Left kidney (tissue), 2 donors: ENCODE measurements around the gene SMO. TPM values are rescaled to one million over a fixed set of nuclear protein-coding genes. Genes with fewer than 3 reads are reported as not detected.
A peak's percentile ranks its signal among the peaks of the same experiment; 100 is the strongest.
"Not testable (repeated sequence)": the region's sequence is repeated elsewhere in the genome, so short reads cannot be mapped to it uniquely, and the experiment has no call there.

ENCODE experiments used
- DNase-seq: peaks from one replicate; pipeline ENCODE4 v3.0.0-alpha.2; 2013
- polyA plus RNA-seq: library from polyadenylated mRNA; unstranded; fragments of 120-200 nt; gene quantifications from one replicate; pipeline ENCODE4 v1.2.1, GENCODE V29; 2013; ENCODE audit not compliant: insufficient read length

Gene SMO
- polyA plus RNA-seq, 1 donor = 111 TPM

DNA sequence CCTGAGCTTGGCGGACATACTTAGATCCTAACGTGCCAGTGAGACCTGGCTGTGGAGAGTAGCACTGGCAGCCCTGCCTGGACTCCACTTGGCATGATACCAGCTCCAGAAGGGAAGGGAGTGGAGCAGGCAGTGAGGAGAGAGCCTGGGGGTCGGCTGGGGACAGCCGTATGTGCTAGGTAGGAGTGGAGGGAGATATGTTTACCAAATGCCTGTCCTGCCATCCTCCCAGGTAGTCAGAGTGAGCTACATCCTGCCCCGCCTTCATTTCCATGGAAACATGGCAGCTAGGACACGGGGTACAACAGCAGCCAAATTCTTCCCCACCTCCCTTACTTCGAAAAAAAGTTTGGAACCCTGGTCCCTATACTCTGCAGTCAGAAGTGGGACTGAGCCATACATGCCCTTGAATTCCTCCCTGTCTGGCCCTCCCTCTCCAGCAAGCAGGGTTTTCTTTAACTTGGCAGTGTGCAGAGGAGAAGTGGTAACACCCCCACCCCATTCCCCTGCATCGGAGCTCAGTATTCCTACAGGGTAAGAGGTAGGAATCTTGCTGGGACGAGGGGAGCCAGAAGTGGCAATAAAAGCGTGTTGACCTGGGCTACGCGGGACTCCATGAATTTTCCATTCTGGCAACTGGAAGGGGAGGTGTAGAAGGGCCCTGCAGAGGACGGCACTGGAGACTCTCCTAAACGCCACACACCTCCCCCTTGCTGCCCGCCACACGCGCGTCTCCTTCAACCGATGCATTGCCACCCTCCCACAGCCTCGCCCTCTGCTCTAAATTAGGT, 20.0 kb upstream of the SMO start:
- DNase-seq = peak; percentile 38

DNA sequence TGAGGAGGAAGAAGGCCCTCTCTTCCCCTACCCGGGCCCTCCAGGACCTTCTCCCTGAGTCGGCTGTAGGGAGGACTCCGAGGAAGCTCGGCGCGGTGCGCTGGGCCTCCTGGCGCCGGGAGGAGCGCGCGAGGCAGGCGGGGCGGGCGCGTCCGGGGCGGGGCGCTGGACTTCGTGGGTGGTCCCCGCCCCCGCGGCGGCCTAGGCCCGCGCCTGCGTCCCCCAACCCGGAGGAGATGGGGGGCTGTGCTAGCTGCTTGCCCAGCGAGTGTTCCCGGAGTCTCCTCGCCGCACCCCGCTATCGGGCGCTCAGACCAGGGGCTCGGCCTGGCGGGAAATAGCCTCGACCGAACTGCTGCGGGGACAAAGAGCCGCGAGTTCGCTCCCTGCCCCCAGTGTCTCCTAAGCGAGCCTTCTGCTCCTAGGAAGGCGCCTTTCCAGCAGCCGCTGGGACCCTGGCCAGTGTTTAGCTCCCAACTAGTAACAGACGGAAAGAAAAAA, 19.2 kb upstream of the SMO start:
- peak; percentile 62 for DNase-seq

DNA sequence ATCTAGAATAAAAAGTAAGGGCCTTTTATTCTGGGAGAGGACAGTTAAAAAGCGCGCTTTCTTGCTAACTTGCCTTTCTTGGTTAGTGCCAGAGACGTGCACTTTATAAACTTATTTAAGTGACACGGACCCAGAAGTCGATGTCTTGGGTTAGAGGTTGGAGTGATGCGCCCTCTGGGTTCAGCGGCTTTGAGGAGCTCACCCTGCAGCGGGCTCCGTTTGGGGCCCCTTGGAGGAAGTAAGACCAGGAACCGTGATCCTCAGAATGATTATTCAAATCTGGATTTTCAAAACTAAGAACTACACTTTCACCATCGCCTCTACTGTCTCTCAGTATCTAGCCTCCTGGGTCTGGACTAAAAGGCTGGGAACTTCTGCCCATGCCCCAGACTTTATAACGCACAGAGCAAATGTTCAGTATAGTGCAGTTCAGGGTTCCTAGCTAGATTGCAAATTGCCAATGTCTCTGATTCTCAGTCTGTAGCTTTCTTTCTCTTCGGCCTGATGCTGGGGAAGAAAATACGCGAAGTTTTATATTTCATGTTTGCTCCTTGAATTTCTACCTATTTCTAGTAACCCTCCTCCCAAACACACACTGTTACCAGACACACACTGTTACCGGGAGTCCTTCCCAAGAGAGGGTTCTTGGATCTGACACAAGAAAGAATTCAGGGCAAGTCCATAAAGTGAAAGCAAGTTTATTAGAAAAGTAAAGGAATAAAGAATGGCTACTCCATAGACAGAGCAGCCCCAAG, 18.6 kb upstream of the SMO start:
- no peak for DNase-seq

DNA sequence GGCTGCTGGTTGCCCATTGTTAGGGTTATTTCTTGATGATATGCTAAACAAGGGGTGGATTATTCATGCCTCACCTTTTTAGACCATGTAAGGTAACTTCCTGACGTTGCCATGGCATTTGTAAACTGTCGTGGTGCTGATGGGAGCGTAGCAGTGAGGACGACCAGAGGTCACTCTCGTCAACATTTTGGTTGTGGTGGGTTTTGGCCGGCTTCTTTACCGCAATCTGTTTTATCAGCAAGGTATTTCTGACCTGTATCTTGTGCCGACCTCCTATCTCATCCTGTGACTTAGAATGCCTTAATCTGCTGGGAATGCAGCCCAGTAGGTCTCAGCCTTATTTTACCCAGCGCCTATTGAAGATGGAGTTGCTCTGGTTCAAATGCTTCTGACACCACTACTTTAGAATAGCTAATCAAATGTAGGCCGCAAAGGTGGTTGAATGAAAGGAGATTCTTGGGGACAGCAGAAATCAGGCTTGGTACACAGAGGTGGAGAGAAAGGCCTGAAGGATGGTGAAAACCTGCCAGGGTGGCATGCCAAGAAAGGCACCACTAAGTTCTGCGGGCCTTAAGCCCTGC, 17.9 kb upstream of the SMO start:
- no peak for DNase-seq

DNA sequence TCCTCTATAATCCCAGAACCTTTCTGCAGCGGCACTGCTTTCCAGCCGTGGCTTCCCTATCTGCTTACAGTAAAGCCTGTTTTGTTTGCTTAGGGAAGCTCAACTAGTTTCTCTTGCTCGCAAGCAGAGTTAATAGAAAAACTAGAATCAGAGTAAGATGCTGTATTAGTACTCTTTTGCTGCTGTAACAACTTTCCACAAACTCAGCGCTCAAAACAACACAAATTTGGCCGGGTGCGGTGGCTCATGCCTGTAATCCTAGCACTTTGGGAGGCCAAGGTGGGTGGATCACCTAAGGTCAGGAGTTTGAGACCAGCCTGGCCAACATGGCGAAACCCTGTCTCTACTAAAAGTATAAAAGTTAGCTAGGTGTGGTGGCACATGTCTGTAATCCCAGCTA, 14.6 kb upstream of the SMO start:
- DNase-seq = not testable (repeated sequence)

DNA sequence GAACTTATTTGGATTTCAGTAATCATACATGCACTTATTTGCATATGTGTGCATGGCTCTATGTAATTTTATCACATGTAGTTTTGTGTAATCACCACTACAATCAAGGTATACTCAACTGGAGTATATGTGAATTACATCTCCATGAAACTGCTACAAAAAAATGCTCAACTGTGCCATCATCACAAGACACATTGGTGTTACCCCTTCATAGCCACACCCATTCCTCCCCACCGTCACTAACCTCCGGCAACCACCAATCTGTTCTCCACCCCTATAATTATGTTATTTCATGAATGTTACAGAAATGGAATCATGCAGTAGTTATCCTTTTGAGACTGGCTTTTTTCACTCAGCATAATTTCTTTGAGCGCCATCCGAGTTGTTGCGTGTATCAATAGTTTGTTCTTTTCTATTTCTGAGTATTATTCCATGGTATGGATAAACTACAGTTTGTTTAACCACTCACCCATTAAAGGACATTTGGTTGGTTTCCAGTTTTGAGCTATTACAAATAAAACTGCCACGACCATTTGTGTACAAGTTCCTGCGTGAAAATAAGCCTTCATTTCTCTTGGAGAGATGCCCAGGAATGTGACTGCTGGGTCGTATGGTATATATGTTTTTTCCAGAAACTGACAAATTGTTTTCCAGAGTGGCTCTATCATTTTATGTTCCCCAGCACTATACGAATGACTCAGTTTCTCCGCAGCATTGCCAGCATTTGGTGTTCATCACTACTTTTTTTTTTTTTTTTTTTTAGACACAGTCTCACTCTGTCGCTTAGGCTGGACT, 11.3 kb upstream of the SMO start:
- DNase-seq = no peak

DNA sequence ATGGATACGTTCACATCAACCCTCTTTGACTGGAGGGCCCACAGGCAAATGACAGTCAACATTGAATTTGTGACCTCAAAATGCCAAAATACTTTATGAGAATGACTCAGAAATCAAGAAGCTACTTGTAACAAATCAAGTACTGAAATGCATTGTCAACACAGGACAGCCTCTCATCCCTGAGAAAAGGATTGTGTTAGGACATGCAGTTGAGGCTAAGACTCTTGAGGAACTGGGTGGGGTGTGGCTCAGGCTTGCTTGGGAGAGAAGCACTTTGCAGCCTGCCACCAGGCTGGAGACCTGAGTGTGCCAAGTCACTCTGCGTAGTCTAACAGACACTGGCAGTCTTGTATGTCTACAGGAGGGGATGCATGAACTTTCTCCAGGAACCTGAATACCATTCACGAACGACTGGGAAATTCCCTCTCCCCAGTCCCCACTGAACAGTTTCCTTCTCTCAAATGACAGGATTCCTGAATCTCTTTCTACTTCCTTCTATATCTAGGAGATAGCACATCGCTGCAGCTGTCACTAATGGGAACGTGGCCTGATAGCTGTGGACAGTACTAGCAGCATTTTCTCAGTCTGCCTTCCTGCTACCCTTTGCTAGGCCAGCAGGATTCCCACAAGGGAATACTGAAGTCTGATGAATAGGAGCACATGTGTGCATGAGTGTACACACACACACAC, 3.3 kb upstream of the SMO start:
- DNase-seq = no peak

DNA sequence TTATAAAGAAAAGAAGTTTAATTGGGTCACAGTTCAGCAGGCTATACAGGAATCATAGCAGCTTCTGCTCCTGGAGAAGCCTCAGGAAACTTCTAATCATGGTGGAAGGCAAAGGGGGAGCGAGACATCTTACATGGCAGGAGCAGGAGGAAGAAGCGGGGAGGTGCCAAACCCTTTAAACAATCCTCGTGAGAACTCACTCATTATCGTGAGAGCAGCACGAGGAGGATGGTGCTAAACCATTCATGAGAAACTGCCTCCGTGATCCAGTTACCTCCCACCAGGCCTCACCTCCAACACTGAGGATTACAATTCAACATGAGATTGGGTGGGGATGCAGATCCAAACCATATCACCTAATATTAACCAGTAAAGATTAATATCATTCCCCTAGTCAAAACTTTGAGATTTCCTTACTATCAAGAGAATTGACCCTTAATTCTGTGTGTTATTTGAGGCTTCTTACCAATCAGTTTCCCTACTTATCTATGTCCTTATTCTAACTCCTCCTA, 1.6 kb upstream of the SMO start:
- DNase-seq = no peak

DNA sequence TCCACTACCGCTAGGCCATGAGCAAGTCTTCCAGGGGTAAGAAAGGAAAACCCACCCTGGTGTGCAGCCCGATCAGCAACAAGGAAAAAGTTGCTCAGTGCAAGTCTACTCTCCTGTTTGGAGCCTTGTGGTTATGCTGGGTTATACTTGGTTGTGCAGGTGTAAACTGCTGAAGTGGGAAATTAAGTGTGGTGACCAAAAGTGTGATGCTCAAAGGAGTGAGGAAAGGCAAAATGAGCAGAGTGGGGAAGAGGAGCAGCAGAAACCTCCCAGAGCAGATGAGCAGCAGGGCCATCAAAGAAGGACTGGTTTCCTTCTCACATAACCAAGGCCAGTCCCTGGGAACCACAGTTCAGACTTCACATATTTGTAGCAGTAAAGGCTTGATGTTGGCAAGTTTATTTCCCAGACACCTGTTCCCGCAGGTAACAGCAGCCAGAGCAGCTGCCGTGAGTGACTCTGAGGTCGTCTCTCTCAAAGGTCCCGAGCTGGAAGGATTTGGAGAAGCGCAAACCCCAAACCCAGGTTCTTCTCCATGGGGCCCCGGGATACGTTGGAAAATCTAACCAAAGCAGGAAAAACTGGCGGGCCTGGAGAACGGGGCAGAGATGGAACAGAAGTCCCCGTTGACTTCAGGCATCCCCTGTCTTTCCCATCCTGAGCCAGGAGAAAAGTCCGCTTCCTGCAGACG, 607 bp upstream of the SMO start:
- DNase-seq = no peak

DNA sequence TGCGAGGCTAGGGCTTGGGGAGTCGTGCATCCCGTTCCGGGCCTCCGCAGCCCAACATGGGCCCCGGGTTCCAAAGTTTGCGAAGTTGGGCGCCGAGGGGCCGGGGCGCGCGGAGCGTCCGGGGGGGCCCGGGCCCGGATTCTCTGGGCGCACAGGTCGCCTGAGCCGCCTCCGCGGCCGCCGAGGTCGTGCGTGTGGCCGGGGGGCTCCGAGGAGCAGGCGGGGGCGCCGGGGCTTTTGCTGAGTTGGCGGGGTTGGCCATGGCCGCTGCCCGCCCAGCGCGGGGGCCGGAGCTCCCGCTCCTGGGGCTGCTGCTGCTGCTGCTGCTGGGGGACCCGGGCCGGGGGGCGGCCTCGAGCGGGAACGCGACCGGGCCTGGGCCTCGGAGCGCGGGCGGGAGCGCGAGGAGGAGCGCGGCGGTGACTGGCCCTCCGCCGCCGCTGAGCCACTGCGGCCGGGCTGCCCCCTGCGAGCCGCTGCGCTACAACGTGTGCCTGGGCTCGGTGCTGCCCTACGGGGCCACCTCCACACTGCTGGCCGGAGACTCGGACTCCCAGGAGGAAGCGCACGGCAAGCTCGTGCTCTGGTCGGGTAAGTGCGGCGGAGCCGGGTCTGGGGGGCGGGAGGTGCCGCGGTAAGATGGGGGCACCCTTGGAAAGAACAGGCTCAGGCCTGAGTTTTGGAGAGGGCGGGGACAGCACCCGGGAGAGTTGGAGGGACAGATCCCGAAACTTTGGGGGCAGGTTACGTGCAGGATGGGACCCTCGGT, 643 bp downstream of the SMO start:
- peak; percentile 22 for DNase-seq

DNA sequence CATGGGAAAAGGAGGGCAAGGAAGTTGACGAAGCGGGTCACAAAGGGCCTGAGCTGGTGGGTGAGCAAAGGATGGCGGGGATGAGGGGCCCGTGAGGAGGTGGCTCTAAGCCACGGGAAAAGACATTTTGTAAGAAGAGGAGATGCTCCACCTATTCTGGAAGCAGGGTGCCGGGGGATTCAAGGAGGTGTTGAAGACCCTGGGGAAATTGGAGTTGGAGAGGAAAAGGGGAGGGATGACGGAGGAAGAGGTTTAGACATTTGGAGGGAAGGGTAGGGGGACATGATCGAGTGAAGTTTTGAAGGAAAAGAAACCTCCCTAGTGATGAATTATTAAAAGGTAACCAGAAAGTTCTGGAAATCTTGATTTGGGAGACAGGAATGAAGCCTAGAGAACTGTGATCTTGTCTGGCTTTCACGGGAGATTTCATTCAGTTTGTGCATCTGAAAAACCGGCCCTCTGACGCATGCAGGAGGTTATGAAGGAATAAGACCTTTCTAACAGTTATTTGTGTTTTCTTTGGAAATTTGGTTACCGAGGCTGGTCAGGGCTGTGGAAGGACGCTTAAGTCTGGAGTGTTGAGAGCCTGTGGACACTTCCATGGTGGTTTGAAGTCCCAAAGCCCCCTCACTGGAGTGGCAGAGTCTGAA, 1.4 kb downstream of the SMO start:
- no peak for DNase-seq

DNA sequence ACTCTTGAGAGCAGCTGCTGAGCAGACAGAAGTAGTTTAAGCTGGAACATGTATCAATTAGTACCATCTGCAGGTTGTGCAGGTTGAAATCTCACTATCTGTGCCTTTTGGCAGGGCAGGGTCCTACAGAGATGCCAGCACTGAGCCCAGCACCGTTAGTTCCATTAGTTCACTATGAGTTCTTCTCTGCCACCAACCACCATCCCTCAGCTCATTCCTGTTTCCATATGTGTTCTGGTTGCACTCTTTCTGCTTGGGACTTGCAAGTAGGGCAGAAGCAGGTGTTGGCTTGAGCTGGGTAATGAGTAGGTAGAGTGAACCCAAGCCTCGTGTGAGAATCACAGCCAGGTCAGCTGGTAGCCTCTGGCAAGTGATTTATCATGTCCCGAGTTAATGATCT, 2.8 kb downstream of the SMO start:
- DNase-seq = no peak

DNA sequence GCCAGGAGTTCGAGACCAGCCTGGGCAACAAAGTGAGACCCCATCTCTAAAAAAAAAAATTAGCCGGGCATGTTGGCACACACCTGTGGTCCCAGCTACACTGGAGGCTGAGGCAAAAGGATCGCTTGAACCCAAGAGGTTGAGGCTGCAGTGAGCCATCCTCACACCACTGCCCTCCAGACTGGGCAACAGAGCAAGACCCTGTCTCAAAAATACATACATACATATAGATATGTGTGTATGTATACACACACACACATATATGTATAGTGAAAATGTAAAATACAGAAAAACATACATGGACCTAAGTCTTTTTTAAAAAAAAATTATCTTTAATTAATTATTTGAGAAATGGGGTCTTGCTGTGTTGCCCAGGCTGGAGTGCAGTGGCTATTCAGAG, 5.5 kb downstream of the SMO start:
- no peak for DNase-seq

DNA sequence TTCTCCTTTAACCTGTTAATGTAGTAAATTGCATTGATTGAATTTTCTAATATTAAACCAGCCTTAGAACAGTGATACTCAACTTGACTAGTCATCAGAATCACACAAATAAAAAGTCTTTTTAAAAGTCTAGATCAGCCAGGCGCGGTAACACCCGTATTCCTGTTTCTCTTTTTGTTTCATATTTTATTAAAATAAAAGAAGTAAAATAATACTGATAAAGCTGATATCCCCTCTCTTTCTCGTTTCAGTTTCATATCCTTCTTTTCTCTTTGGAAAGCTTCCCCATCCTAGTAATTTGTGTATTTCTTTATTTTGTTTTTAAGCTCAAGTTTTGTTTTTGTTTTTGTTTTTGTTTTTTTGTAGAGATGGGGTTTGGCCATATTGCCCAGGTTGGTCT, 9.3 kb downstream of the SMO start:
- no peak for DNase-seq

DNA sequence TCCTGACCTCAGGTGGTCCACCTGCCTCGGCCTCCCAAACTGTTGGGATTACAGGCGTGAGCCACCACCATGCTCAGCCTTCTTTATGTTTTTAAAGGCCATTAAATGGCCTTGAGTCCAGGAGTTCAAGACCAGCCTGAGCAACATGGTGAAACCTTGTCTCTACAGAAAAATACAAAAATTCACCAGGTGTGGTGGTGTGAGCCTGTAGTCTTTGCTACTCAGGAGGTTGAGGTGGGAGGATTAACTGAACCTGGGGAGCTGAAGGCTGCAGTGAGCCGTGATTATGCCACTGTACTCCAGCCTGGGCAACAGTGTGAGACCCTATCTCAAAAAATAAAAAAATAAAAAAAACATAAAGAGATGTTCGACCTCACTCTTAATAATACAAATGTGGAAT, 11.0 kb downstream of the SMO start:
- DNase-seq = no peak

DNA sequence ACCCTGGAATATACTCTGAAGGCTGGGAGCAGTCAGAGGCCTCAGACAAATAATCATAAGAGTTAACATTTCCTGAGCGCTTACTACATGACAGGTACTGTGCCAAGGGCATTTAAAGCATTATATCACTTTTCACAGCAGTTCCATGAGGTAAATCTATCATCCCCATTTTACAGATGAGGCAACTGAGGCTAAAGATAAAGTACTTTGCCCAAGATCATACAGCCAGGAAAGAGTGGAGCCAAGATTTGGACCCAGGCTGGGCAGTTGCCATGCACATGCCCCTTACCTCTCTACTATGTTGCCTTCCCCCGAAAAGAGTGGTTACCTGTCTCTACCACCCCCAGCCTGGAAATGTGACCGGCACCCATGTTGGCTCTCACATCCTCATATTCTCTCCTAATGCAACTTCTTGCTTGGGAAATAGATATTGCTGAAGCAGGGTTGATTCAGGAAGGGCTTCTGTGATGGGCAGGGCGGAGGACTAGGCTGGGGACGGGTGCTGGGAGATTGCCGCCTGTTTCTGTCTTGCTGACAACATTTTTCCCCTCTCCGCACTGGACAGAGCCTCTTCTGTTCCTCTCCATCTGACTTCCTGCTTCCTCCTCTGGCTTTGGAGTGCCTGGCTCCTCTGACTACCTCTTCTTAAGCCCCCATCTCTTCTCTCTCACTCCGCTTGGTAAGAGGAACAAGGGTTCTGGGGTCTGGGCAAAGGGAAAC, 13.8 kb downstream of the SMO start:
- DNase-seq = no peak

DNA sequence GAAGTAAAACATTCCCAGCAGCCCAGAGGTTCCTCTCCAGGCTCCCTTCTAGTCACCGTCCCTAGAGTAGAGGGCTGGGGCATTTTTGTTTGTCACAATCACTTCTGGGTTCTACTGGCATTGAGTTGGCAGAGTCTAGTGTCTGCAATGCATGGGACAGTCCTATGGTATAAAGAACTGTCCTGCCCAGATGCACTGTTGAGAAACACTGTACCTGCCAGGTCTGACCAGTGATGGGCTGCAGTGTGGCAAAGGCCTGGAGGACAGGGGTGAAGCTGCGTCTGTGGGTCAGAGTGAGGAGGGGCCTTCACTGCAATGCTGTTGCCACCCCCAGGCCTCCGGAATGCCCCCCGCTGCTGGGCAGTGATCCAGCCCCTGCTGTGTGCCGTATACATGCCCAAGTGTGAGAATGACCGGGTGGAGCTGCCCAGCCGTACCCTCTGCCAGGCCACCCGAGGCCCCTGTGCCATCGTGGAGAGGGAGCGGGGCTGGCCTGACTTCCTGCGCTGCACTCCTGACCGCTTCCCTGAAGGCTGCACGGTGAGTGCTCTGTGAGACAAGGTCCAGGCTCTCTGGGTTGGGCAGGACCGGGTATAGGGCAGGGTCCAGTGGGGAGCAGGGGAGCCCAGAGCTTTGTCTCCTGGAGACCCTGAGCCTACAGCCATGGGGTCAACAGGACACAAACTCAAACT, 14.8 kb downstream of the SMO start:
- no peak for DNase-seq
